ENCODE results near the gene ADGRV1. TPM values are rescaled to one million over a fixed set of nuclear protein-coding genes. Genes with fewer than 3 reads are reported as not detected.
"Not testable (repeated sequence)": the region's sequence is repeated elsewhere in the genome, so short reads cannot be mapped to it uniquely, and the experiment has no call there.

The ADGRV1 gene
- total RNA-seq, 4 donors from 2014 or later: 0.08 to 0.87 (median 0.41) TPM

DNA sequence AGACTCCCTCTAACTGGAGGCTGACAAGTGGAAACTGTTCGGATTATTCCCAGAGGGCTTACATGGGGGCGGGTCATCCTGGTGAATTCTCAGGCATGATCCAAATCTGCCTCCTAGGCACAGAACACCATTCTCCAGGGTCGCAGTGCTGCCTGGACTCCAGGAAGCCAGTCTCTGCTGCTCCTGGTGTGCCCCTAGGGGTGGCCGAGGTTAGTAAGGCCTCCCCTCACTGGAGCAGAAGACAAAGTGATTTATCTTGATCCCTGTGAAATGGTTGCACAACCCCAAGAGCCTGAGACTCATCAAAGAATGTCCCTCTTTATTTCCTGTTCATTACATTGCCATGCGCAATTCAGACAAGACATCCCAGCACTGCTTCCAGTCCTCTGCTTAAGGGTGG lies 17.1 kb downstream of the ADGRV1 start:
- no peaks in the 10 kb centered on the region for H3K4me1 ChIP-seq
- no peaks in the 10 kb centered on the region for H3K36me3 ChIP-seq
- H3K27ac ChIP-seq: no peak overlapping the region
- peaks cover 0 to 16% (median 0%) of the 10 kb centered on the region in 3 donors for H3K9me3 ChIP-seq
- TF ChIP-seq POLR2AphosphoS5 (IDR thresholded peaks at IDR 0.05): no peak
- TF ChIP-seq POLR2A (IDR thresholded peaks at IDR 0.05): no peak
- no peak for TF ChIP-seq EP300 (IDR thresholded peaks at IDR 0.05)
- TF ChIP-seq, protein P1, sequence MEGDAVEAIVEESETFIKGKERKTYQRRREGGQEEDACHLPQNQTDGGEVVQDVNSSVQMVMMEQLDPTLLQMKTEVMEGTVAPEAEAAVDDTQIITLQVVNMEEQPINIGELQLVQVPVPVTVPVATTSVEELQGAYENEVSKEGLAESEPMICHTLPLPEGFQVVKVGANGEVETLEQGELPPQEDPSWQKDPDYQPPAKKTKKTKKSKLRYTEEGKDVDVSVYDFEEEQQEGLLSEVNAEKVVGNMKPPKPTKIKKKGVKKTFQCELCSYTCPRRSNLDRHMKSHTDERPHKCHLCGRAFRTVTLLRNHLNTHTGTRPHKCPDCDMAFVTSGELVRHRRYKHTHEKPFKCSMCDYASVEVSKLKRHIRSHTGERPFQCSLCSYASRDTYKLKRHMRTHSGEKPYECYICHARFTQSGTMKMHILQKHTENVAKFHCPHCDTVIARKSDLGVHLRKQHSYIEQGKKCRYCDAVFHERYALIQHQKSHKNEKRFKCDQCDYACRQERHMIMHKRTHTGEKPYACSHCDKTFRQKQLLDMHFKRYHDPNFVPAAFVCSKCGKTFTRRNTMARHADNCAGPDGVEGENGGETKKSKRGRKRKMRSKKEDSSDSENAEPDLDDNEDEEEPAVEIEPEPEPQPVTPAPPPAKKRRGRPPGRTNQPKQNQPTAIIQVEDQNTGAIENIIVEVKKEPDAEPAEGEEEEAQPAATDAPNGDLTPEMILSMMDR (IDR thresholded peaks at IDR 0.05): no peak
- H3K27me3 ChIP-seq: no peaks in the 10 kb centered on the region
- H3K4me3 ChIP-seq: no peak overlapping the region
- WGBS, 2 donors (ENCODE audit: low coverage in 1 of 2): 87% methylated on average over 3 of the region's 5 CpGs; no CpG with 5 or more reads in 1 of the 2 donors
- no peak for ATAC-seq

DNA sequence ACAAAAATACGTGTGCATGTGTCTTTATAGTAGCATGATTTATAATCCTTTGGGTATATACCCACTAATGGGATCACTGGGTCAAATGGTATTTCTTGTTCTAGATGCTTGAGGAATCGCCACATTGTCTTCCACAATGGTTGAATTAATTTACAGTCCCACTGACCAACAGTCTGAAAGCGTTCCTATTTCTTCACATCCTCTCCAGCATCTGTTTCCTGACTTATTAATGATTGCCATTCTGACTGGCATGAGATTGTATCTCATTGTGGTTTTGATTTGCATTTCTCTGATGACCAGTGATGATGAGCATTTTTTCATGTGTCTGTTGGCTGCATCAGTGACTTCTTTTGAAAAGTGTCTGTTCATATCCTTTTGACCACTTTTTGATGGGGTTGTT lies 18.0 kb downstream of the ADGRV1 start:
- not testable (repeated sequence) for H3K4me3 ChIP-seq, H3K36me3 ChIP-seq, H3K27ac ChIP-seq, H3K4me1 ChIP-seq, H3K27me3 ChIP-seq, ATAC-seq
- WGBS, 2 donors (ENCODE audit: low coverage in 1 of 2): 77 to 100% methylated on average over 2 to 3 of the region's 3 CpGs
- peaks cover 0 to 16% (median 0%) of the 10 kb centered on the region in 3 donors for H3K9me3 ChIP-seq

DNA sequence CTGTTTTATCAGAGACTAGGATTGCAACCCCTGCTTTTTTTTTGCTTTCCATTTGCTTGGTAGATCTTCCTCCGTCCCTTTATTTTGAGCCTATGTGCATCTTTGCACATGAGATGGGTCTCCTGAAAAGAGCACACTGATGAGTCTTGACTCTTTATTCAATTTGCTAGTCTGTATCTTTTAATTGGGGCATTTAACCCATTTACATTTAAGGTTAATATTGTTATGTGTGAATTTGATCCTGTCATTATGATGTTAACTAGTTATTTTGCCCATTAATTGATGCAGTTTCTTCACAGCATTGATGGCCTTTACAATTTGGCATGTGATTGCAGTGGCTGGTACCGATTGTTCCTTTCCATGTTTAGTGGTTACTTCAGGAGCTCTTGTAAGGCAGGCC lies 21.3 kb downstream of the ADGRV1 start:
- not testable (repeated sequence) for ATAC-seq, H3K4me1 ChIP-seq, H3K36me3 ChIP-seq, H3K4me3 ChIP-seq, H3K27ac ChIP-seq, H3K27me3 ChIP-seq
- peaks cover 0 to 16% (median 0%) of the 10 kb centered on the region in 3 donors for H3K9me3 ChIP-seq
- 93 to 95% methylated on average over 2 of the region's 2 CpGs for WGBS, 2 donors (ENCODE audit: low coverage in 1 of 2)

DNA sequence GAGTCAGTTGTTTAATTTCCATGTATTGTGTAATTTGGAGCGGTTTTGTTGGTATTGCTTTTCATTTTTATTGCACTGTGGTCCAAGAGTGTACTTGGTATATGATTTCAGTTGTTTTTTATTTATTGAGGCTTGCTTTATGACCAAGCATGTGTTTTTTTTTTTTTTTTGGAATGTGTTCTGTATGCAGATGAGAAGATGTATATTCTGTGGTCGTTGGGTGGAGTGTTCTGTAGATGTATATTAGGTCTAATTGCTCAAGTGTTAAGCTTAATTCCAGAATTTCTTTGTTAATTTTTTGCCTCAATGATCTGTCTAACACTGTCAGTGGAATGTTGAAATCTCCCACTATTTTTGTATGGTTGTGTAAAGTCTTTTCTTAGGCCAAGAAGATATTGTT lies 23.4 kb downstream of the ADGRV1 start:
- Histone ChIP-seq H3K9me3 (peaks cover 0 to 16% (median 0%) of the 10 kb centered on the region in 3 donors), H3K27me3 (peaks cover under 1% of the 10 kb centered on the region), H3K4me3 (no peak overlapping the region), H3K36me3 (no peaks in the 10 kb centered on the region), H3K4me1 (no peaks in the 10 kb centered on the region), H3K27ac (no peak overlapping the region)
- TF ChIP-seq POLR2AphosphoS5 (IDR thresholded peaks at IDR 0.05) (no peak), POLR2A (IDR thresholded peaks at IDR 0.05) (no peak), EP300 (IDR thresholded peaks at IDR 0.05) (no peak)
- TF ChIP-seq, protein P1 (IDR thresholded peaks at IDR 0.05): no peak
- 51 to 74% methylated on average over 2 of the region's 2 CpGs for WGBS, 2 donors (ENCODE audit: low coverage in 1 of 2)
- no peak for ATAC-seq

DNA sequence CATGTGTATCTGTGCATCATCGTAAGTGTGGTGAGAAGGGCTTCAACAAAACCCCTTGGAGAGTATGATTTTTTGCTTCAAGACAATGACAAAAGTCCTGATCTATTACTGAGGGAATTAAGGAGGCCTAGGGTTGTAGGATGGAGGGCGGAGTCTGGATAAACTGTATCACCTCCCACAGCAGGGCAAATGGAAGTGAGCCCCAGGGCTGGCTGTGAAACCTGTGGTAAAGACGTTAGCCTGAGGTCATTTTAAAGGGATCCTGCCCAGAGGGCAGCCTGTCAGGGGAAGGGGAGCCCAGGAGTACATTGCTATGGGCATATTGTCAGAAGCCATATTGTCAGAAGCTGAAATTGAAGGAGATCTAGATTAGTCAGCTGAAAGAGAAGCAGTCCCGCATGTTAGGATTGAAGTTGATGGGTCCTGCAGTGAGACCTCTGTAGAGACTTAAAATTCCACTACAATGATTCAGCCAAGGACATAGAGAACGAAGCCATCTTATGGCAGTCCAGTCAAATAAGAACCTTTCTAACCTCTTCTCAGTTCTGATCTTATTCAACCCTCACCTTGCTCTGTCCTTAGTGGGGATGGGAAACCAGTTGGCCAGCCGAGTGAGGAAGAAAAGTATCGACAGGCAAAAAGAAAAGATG lies 26.9 kb downstream of the ADGRV1 start:
- H3K4me1 ChIP-seq: no peaks in the 10 kb centered on the region
- H3K4me3 ChIP-seq: no peak overlapping the region
- no peaks in the 10 kb centered on the region for H3K36me3 ChIP-seq
- peaks cover 4% of the 10 kb centered on the region for H3K27me3 ChIP-seq
- 75 to 82% methylated on average over 6 to 7 of the region's 7 CpGs for WGBS, 2 donors (ENCODE audit: low coverage in 1 of 2)
- no peak for ATAC-seq
- no peaks in the 10 kb centered on the region for H3K9me3 ChIP-seq
- H3K27ac ChIP-seq: no peak overlapping the region
- TF ChIP-seq EP300 (IDR thresholded peaks at IDR 0.05) (no peak), POLR2A (IDR thresholded peaks at IDR 0.05) (no peak), POLR2AphosphoS5 (IDR thresholded peaks at IDR 0.05) (no peak)

DNA sequence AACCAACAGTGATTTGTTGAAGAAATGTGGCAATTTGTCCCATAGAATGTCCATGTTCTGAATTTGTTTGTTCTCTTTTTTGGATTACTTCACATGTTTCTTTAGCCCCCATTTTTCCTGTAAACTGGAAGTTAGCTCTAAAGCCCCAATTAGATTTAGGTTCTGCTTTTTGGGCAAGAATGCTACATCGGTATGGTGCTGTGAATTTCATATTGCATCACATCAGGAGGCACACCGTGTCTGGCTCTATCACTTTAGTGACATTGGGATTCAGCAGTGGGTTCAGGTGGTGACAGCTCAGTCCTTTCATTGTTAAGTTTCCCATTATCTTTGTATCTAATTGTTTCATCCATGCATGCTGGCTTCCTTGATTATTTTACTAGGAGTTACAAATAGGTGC lies 27.9 kb downstream of the ADGRV1 start:
- no peak for ATAC-seq
- H3K4me3 ChIP-seq: no peak overlapping the region
- no peaks in the 10 kb centered on the region for H3K4me1 ChIP-seq
- whole genome bisulfite sequencing, 2 donors (ENCODE audit: low coverage in 1 of 2): 92 to 95% methylated on average over 2 of the region's 2 CpGs
- TF ChIP-seq POLR2A (IDR thresholded peaks at IDR 0.05): no peak
- TF ChIP-seq EP300 (IDR thresholded peaks at IDR 0.05): no peak
- no peak for TF ChIP-seq POLR2AphosphoS5 (IDR thresholded peaks at IDR 0.05)
- TF ChIP-seq, protein P1 (IDR thresholded peaks at IDR 0.05): no peak
- peaks cover 4% of the 10 kb centered on the region for H3K27me3 ChIP-seq
- no peak overlapping the region for H3K27ac ChIP-seq
- H3K9me3 ChIP-seq: no peaks in the 10 kb centered on the region
- H3K36me3 ChIP-seq: no peaks in the 10 kb centered on the region
